HEK293 (cell line): Measurements from ENCODE around the gene ASIP.

Source experiments
- BCL11A ChIP-seq: fragments of 450-650 bp; formaldehyde crosslinking; IDR thresholded peaks from 2 replicates; pipeline ENCODE4 v1.5.1; 2016; ENCODE audit warnings: low read depth, missing biosample characterization, missing genetic modification characterization
- BCL11B ChIP-seq: fragments of 450-650 bp; formaldehyde crosslinking; IDR thresholded peaks from 2 replicates; pipeline ENCODE4 v1.5.1; 2016; ENCODE audit warnings: low read depth, missing biosample characterization, missing genetic modification characterization
- BCL6B ChIP-seq: fragments of 450-650 bp; formaldehyde crosslinking; IDR thresholded peaks from 2 replicates; pipeline ENCODE4 v1.5.1; 2017; ENCODE audit warnings: missing biosample characterization, missing genetic modification characterization
- GLI2 ChIP-seq: fragments of 450-650 bp; formaldehyde crosslinking; IDR thresholded peaks from 2 replicates; pipeline ENCODE4; 2017; ENCODE audit warnings: missing biosample characterization, missing genetic modification characterization, low read depth, borderline replicate concordance
- KLF17 ChIP-seq: fragments of 450-650 bp; formaldehyde crosslinking; IDR thresholded peaks from 2 replicates; pipeline ENCODE4 v1.5.1; 2016; ENCODE audit warnings: missing biosample characterization, missing genetic modification characterization
- PATZ1 ChIP-seq: fragments of 450-650 bp; formaldehyde crosslinking; IDR thresholded peaks from 2 replicates; pipeline ENCODE4 v1.5.1; 2016; ENCODE audit warnings: missing biosample characterization, missing genetic modification characterization
- SALL2 ChIP-seq: fragments of 450-650 bp; formaldehyde crosslinking; IDR thresholded peaks from 2 replicates; pipeline ENCODE4 v1.5.0; 2017; ENCODE audit warnings: missing biosample characterization, mild to moderate bottlenecking, missing genetic modification characterization, borderline replicate concordance
- YY1 ChIP-seq: fragments of 450-650 bp; formaldehyde crosslinking; IDR thresholded peaks from 2 replicates; pipeline ENCODE4 v1.5.1; 2018; ENCODE audit warnings: missing biosample characterization, missing genetic modification characterization
- ZBTB21 ChIP-seq: fragments of 450-650 bp; formaldehyde crosslinking; IDR thresholded peaks from 2 replicates; pipeline ENCODE4 v1.5.1; 2017; ENCODE audit warnings: missing biosample characterization, missing genetic modification characterization
- ZBTB7A ChIP-seq: fragments of 450-650 bp; formaldehyde crosslinking; IDR thresholded peaks from 2 replicates; pipeline ENCODE4 v1.5.1; 2016; ENCODE audit warnings: low read depth, missing biosample characterization, missing genetic modification characterization
- ZFHX2 ChIP-seq: fragments of 450-650 bp; formaldehyde crosslinking; conservative IDR thresholded peaks from 2 replicates; pipeline ENCODE4 v1.5.1; 2016; ENCODE audit warnings: missing biosample characterization, missing genetic modification characterization
- ZIC2 ChIP-seq: fragments of 450-650 bp; formaldehyde crosslinking; IDR thresholded peaks from 2 replicates; pipeline ENCODE4 v1.5.1; 2016; ENCODE audit warnings: missing biosample characterization, missing genetic modification characterization
- ZNF138 ChIP-seq: fragments of 450-650 bp; formaldehyde crosslinking; IDR thresholded peaks from 2 replicates; pipeline ENCODE4 v1.5.1; 2016; ENCODE audit warnings: missing biosample characterization, missing genetic modification characterization, borderline replicate concordance
- ZNF140 ChIP-seq: fragments of 450-650 bp; formaldehyde crosslinking; IDR thresholded peaks from 2 replicates; pipeline ENCODE4 v1.5.1; 2016; ENCODE audit warnings: missing biosample characterization, missing genetic modification characterization
- ZNF169 ChIP-seq: fragments of 450-650 bp; formaldehyde crosslinking; IDR thresholded peaks from 2 replicates; pipeline ENCODE4 v1.5.1; 2016; ENCODE audit warnings: missing biosample characterization, missing genetic modification characterization
- ZNF18 ChIP-seq: fragments of 450-650 bp; formaldehyde crosslinking; IDR thresholded peaks from 2 replicates; pipeline ENCODE4 v1.5.1; 2016; ENCODE audit warnings: missing biosample characterization, missing genetic modification characterization
- ZNF214 ChIP-seq: fragments of 450-650 bp; formaldehyde crosslinking; IDR thresholded peaks from 2 replicates; pipeline ENCODE4 v1.5.1; 2017; ENCODE audit warnings: missing biosample characterization, mild to moderate bottlenecking, missing genetic modification characterization, borderline replicate concordance
- ZNF239 ChIP-seq: fragments of 450-650 bp; formaldehyde crosslinking; IDR thresholded peaks from 2 replicates; pipeline ENCODE4 v1.5.1; 2016; ENCODE audit warnings: missing biosample characterization, missing genetic modification characterization
- ZNF324 ChIP-seq: fragments of 450-650 bp; formaldehyde crosslinking; IDR thresholded peaks from 2 replicates; pipeline ENCODE4 v1.5.1; 2016; ENCODE audit warnings: missing biosample characterization, missing genetic modification characterization
- ZNF362 ChIP-seq: fragments of 450-650 bp; formaldehyde crosslinking; IDR thresholded peaks from 2 replicates; pipeline ENCODE4 v1.5.1; 2016; ENCODE audit warnings: missing biosample characterization, missing genetic modification characterization
- ZNF433 ChIP-seq: fragments of 450-650 bp; formaldehyde crosslinking; IDR thresholded peaks from 2 replicates; pipeline ENCODE4 v1.5.1; 2016; ENCODE audit warnings: missing biosample characterization, missing genetic modification characterization, low read depth
- ZNF530 ChIP-seq: fragments of 450-650 bp; formaldehyde crosslinking; IDR thresholded peaks from 2 replicates; pipeline ENCODE4 v1.5.1; 2016; ENCODE audit warnings: low read depth, missing biosample characterization, missing genetic modification characterization
- ZNF549 ChIP-seq: fragments of 450-650 bp; IDR thresholded peaks from 2 replicates; pipeline ENCODE4 v1.5.1; 2018; ENCODE audit warnings: missing biosample characterization, missing genetic modification characterization, mild to moderate bottlenecking, inconsistent platforms, moderate library complexity
- ZNF558 ChIP-seq: fragments of 450-650 bp; formaldehyde crosslinking; IDR thresholded peaks from 2 replicates; pipeline ENCODE4 v1.5.1; 2016; ENCODE audit warnings: missing biosample characterization, missing genetic modification characterization
- ZNF585B ChIP-seq: fragments of 450-650 bp; formaldehyde crosslinking; IDR thresholded peaks from 2 replicates; pipeline ENCODE4 v1.5.1; 2016; ENCODE audit warnings: missing biosample characterization, missing genetic modification characterization
- ZNF623 ChIP-seq: fragments of 450-650 bp; formaldehyde crosslinking; IDR thresholded peaks from 2 replicates; pipeline ENCODE4 v1.5.1; 2016; ENCODE audit warnings: missing biosample characterization, missing genetic modification characterization
- ZNF629 ChIP-seq: fragments of 450-650 bp; formaldehyde crosslinking; IDR thresholded peaks from 2 replicates; pipeline ENCODE4 v1.5.1; 2017; ENCODE audit warnings: missing biosample characterization, missing genetic modification characterization
- ZNF658 ChIP-seq: fragments of 450-650 bp; formaldehyde crosslinking; IDR thresholded peaks from 2 replicates; pipeline ENCODE4; 2016; ENCODE audit warnings: missing biosample characterization, missing genetic modification characterization
- ZNF677 ChIP-seq: fragments of 450-650 bp; IDR thresholded peaks from 2 replicates; pipeline ENCODE4 v1.5.0; 2018; ENCODE audit warnings: missing biosample characterization, mild to moderate bottlenecking, missing genetic modification characterization, moderate library complexity
- ZNF701 ChIP-seq: fragments of 450-650 bp; formaldehyde crosslinking; IDR thresholded peaks from 2 replicates; pipeline ENCODE4 v1.5.1; 2016; ENCODE audit warnings: missing biosample characterization, missing genetic modification characterization
- ZNF791 ChIP-seq: fragments of 450-650 bp; formaldehyde crosslinking; IDR thresholded peaks from 2 replicates; pipeline ENCODE4 v1.5.1; 2016; ENCODE audit warnings: missing biosample characterization, missing genetic modification characterization
- ZSCAN30 ChIP-seq: fragments of 450-650 bp; IDR thresholded peaks from 2 replicates; pipeline ENCODE4 v1.5.1; 2018; ENCODE audit warnings: missing biosample characterization, mild to moderate bottlenecking, missing genetic modification characterization, moderate library complexity

Gene ASIP

GRCh38 chr20:34312544-34313217 lies 71.5 kb downstream of the ASIP start (continued):
- TF ChIP-seq ZNF530 (no peak), ZNF138 (tag by site-specific recombination) (no peak), ZNF623 (no peak), ZNF214 (tag by site-specific recombination) (no peak), ZNF18 (tag by site-specific recombination) (0 out of 2 replicates have a peak, but pooled peaks have one; percentile 34), KLF17 (tag by site-specific recombination) (peak; percentile 82), ZNF324 (no peak; the same call in 1 of the 2 replicates), ZNF677 (tag by site-specific recombination) (no peak), ZNF658 (no peak), ZNF239 (tag by site-specific recombination) (no peak), BCL11A (tag by site-specific recombination) (peak; percentile 62; the same call in 1 of the 2 replicates), ZNF549 (tag by site-specific recombination) (no peak), ZSCAN30 (tag by site-specific recombination) (peak; percentile 85; the same call in 1 of the 2 replicates), PATZ1 (tag by site-specific recombination) (no peak), ZNF433 (no peak), ZNF140 (tag by site-specific recombination) (no peak), ZBTB21 (tag by site-specific recombination) (no peak), ZBTB7A (tag by site-specific recombination) (0 out of 2 replicates have a peak, but pooled peaks have one; percentile 59), YY1 (no peak), ZNF585B (tag by site-specific recombination) (no peak), ZNF629 (tag by site-specific recombination) (0 out of 2 replicates have a peak, but pooled peaks have one; percentile 40), ZNF701 (tag by site-specific recombination) (no peak), BCL6B (no peak), GLI2 (tag by site-specific recombination) (no peak), ZNF791 (tag by site-specific recombination) (no peak), ZNF558 (no peak), ZNF169 (no peak), SALL2 (tag by site-specific recombination) (no peak), ZFHX2 (tag by site-specific recombination) (no peak), BCL11B (tag by site-specific recombination) (peak; percentile 73; the same call in 1 of the 2 replicates), ZNF362 (tag by site-specific recombination) (0 out of 2 replicates have a peak, but pooled peaks have one; percentile 50), ZIC2 (tag by site-specific recombination) (no peak)
